Prostate gland (tissue), 2 donors: ENCODE results near the gene OR6B2. TPM values are rescaled to one million over a fixed set of nuclear protein-coding genes. Genes with fewer than 3 reads are reported as not detected.

Experiments
- DNase-seq: peaks from one replicate; pipeline ENCODE4 v3.0.0-alpha.2; 2019; ENCODE audit warnings: low spot score
- H3K27ac ChIP-seq, 2 donors: fragments of 200-600 bp; sonication (generic); 2 replicates each; pipeline ENCODE4 v1.5.1; 2017 to 2019
- H3K27me3 ChIP-seq: fragments of 200-600 bp; sonication (generic); replicated peaks from 2 replicates; pipeline ENCODE4 v1.5.1; 2019; ENCODE audit not compliant: insufficient read depth
- H3K36me3 ChIP-seq, 2 donors: fragments of 200-600 bp; sonication (generic); 1 replicate in 1 of 2; 2 replicates in 1 of 2; pipeline versions ENCODE4 v1.5.1 to v1.8.1; 2017 to 2019
- H3K4me1 ChIP-seq: fragments of 200-600 bp; sonication (generic); replicated peaks from 2 replicates; pipeline ENCODE4 v1.5.1; 2019
- H3K4me3 ChIP-seq, 2 donors: fragments of 200-600 bp; sonication (generic); 2 replicates each; pipeline ENCODE4 v1.5.1; 2017 to 2019
- H3K9me3 ChIP-seq: fragments of 200-600 bp; sonication (generic); 2 replicates; pipeline ENCODE4 v1.5.1; 2017
- POLR2A ChIP-seq: fragments of 450-650 bp; IDR thresholded peaks from one replicate; pipeline ENCODE4 v1.6.1; 2016; ENCODE audit warnings: antibody characterized with exemption, mild to moderate bottlenecking
- POLR2AphosphoS5 ChIP-seq: sonication (generic); formaldehyde crosslinking; IDR thresholded peaks from one replicate; pipeline ENCODE4 v1.6.1; 2017; ENCODE audit warnings: antibody characterized with exemption
- WGBS: methylation state at CpG from one replicate; pipeline ENCODE4 v1.1.5; 2018; 5-methylcytosine and 5-hydroxymethylcytosine counted together
- intact Hi-C: fragments of 100-400 bp; cut with DNase I; formaldehyde crosslinking; loops from one replicate; pipeline ENCODE4 v1.14.2; 2022
- total RNA-seq, 2 donors: library from RNA; depleted of rRNA; stranded (reverse); fragments of >200 nt; gene quantifications; one replicate each; pipeline ENCODE4 v1.1.0, GENCODE V29; 2016
- TF ChIP-seq, protein P1 (sequence below), 4 experiments: fragments of 200-600 bp in 2 of 4; fragments of 450-650 bp in 2 of 4; sonication (generic) in 2 of 4; IDR thresholded peaks; 1 replicate in 3 of 4; 2 replicates in 1 of 4; pipeline ENCODE4 v1.5.1; 2016 to 2019; ENCODE audit warnings: antibody characterized with exemption in 4 of 4, mild to moderate bottlenecking in 2 of 4, moderate library complexity in 2 of 4

The OR6B2 gene
- total RNA-seq, 2 donors from 2014 or later: not detected

DNA sequence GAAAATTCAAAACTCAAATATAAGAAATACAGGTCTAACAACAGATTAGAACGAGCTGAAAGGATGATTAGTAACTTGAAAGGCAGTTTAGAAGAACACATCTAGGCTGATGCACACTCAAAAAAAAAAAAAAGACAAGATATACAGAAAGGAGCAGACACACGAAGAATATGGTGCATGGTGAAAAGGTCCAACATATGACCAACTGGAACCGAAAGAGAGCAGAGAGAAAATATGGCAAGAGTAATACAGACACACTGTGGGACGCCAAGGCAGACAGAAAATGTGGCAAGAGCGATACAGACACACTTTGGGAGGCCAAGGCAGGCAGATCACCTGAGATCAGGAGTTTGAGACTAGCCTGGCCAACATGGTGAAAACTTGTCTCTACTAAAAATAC, 44.9 kb downstream of the OR6B2 start:
- Histone ChIP-seq H3K27me3 (no peaks in the 10 kb centered on the region), H3K4me1 (no peaks in the 10 kb centered on the region), H3K36me3 (peaks cover 0 to 6% of the 10 kb centered on the region in 2 donors), H3K4me3 (no peak overlapping the region), H3K9me3 (no peaks in the 10 kb centered on the region), H3K27ac (no peak overlapping the region)
- TF ChIP-seq, protein P1, sequence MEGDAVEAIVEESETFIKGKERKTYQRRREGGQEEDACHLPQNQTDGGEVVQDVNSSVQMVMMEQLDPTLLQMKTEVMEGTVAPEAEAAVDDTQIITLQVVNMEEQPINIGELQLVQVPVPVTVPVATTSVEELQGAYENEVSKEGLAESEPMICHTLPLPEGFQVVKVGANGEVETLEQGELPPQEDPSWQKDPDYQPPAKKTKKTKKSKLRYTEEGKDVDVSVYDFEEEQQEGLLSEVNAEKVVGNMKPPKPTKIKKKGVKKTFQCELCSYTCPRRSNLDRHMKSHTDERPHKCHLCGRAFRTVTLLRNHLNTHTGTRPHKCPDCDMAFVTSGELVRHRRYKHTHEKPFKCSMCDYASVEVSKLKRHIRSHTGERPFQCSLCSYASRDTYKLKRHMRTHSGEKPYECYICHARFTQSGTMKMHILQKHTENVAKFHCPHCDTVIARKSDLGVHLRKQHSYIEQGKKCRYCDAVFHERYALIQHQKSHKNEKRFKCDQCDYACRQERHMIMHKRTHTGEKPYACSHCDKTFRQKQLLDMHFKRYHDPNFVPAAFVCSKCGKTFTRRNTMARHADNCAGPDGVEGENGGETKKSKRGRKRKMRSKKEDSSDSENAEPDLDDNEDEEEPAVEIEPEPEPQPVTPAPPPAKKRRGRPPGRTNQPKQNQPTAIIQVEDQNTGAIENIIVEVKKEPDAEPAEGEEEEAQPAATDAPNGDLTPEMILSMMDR (IDR thresholded peaks at IDR 0.05): no peak
- no peak for TF ChIP-seq POLR2AphosphoS5
- TF ChIP-seq POLR2A: no peak
- intact Hi-C loops: loop anchor here (10.0 kb wide), 1 partner anchor 951 kb away; no protein-coding TSS in a partner anchor
- WGBS: 98% methylated on average over 5 of the region's 5 CpGs
- DNase-seq: no peak

DNA sequence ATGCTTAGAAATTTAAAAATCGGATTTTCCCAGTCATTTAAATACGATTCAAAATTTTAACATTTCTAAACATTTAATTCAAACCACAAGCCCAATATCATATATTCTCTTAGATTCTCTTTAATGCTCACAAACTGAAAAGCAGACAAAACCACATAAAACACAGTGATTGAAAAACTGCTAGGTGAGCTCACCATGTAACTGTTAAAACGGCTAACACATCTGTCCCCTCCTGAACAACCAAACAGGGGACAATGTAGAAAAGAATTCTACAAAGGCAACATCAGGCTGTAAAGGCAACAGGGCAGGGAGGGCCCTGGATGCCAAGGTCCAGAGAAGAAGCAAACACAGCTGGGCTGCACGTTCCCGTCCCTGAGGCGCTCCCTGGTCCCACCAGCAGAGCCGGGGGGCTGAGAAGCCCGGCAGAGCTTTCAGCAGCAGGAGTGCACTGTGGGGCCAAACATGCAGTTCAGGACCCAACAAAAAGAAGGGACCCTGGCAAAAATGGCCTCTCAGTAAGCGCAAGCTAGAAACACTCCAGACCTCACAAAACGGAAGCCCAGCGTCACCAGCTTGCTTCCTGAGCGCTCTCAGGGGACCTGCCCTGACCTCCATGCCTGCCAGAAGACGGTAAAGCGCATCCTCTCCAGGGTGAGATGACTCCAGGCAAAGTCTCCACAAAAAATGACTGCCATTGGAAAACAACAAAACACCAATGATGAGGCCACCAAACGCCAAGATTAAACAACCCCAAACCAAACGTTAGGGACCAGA, 45.6 kb downstream of the OR6B2 start:
- DNase-seq: no peak
- intact Hi-C loops: loop anchor here (5.0 to 10.0 kb wide), 2 partner anchors 37 to 950 kb away; no protein-coding TSS in a partner anchor
- WGBS: 96% methylated on average over 16 of the region's 16 CpGs
- no peak overlapping the region for H3K4me3 ChIP-seq
- no peak for TF ChIP-seq POLR2A
- no peaks in the 10 kb centered on the region for H3K27me3 ChIP-seq
- H3K27ac ChIP-seq: no peak overlapping the region
- H3K4me1 ChIP-seq: no peaks in the 10 kb centered on the region
- peaks cover 0 to 6% of the 10 kb centered on the region in 2 donors for H3K36me3 ChIP-seq
- no peaks in the 10 kb centered on the region for H3K9me3 ChIP-seq

DNA sequence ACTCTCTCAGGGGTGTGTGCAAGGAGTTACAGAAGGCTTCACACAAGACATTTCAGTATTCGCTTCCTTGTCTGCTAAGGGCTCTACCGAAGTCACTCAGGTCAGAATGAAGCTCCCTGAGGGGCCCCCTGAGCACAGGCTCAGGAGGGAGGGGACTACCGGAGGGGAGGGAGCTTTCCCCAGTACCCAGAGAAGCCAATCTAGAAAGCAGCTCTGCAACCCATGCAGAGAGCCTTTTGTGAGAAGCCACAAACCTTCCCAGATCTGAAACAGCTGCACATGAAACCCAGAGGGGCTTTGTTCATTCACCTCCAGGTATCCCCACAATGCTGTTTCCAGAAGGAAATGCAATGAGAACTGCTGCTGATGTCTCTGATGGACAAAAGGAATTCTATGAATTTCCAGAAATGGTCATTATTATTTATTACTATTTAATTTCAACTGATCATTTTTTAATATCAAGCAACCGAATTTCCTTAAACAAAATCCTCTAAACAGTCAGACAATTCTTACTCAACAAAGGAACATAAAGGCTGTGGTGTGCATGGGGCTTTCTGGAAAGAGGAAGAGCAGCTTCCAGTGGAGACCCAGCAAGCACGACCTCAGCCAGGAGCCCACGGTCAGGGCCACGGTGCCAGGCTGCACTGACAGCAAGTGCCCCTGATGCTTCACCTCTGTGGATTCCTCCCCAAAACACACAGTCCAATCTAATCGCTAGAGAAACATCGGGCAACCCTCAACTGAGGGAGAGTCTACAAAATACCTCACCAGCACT, 47.0 kb downstream of the OR6B2 start:
- no peak for TF ChIP-seq POLR2AphosphoS5
- TF ChIP-seq POLR2A: no peak
- TF ChIP-seq, protein P1 (IDR thresholded peaks at IDR 0.05): no peak
- no peak overlapping the region for H3K4me3 ChIP-seq
- WGBS: 69% methylated on average over 9 of the region's 9 CpGs
- DNase-seq: no peak
- no peak overlapping the region for H3K27ac ChIP-seq
- H3K27me3 ChIP-seq: no peaks in the 10 kb centered on the region
- peaks cover 0 to 6% of the 10 kb centered on the region in 2 donors for H3K36me3 ChIP-seq
- no peaks in the 10 kb centered on the region for H3K4me1 ChIP-seq
- intact Hi-C loops: loop anchor here (5.0 to 10.0 kb wide), 2 partner anchors 36 to 948 kb away; no protein-coding TSS in a partner anchor
- H3K9me3 ChIP-seq: no peaks in the 10 kb centered on the region

Other genes starting within 250 kb of the OR6B2 start
- gene NDUFA10, start 5.1 kb downstream of the OR6B2 start, total RNA-seq: 100 to 1,000 TPM; 186 to 191 TPM
- not detected for gene OR6B3, start 23.1 kb upstream of the OR6B2 start, total RNA-seq
- 100 to 1,000 TPM; 156 to 179 TPM for gene COPS9, start 105.9 kb upstream of the OR6B2 start, total RNA-seq
- not detected for gene OTOS, start 110.2 kb upstream of the OR6B2 start, total RNA-seq